GM12891 (cell line): ENCODE data around the gene TRERF1.

ENCODE experiments used
- POLR2A ChIP-seq: IDR thresholded peaks from 2 replicates; pipeline ENCODE4 v1.6.1; 2011; ENCODE audit warnings: low read depth, low read length, control low read depth
- POLR2AphosphoS5 ChIP-seq: IDR thresholded peaks from 2 replicates; pipeline ENCODE4 v1.6.1; 2011; ENCODE audit warnings: low read depth, low read length, control low read depth
- POU2F2 ChIP-seq: IDR thresholded peaks from 2 replicates; pipeline ENCODE4 v1.6.1; 2011; ENCODE audit warnings: low read depth, mild to moderate bottlenecking, control low read depth, low read length, moderate library complexity
- TAF1 ChIP-seq: IDR thresholded peaks from 2 replicates; pipeline ENCODE4 v1.6.1; 2011; ENCODE audit warnings: low read depth, low read length, control low read depth

DNA sequence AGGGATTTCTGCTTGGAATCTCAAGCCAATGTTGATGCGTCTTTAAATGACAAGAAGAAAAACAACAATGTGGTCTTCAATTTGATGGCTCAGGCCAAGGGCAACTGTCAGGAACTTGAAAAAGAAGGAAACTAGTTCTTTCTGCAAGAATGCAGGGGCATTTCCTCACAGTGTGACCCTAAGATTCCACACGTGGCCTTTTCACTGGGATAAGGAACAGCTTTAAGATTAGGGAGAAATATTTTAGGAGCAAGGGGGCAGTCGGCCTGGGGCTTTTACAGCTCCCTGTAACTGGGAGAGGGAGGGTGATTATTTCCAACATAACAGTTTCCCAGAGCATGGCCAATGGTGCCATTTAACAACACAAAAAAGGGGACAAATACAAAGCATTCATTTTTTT, 194.7 kb downstream of the TRERF1 start:
- no peak for TF ChIP-seq POLR2AphosphoS5
- TF ChIP-seq POLR2A, result no peak
- no peak for TF ChIP-seq TAF1
- TF ChIP-seq POU2F2, result no peak
